ENCODE results near the gene BLOC1S1.

BLOC1S1 gene

DNA sequence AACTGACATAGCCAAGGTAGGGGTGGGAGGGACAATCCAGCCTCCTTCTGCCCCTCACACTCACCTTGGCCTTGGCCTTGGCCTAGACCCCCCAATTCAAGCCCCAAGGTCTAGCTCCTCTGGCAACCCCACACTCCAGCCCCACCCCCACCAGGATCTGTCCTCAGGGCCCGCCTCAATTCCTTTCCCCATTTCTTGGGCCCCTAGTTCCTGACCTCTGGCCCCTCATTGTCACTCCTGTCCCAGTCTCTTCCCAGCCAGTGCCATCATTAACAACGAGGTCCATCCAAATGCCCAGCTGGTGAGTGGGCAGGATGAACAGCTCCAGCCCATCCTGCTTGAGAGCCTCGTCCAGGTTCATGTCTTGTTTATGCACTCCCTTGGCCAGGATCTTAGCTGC, 20.2 kb downstream of the BLOC1S1 start:
- Histone ChIP-seq H4K20me1 (ENCODE audit: insufficient read depth, low read length, poor library complexity, severe bottlenecking) (no peaks in the 10 kb centered on the region), H3K79me2 (ENCODE audit: insufficient read depth, low read length) (peaks cover 9% of the 10 kb centered on the region), H3K9ac (ENCODE audit: low read depth, low read length, poor library complexity, severe bottlenecking) (no peak overlapping the region), H3K36me3 (ENCODE audit: insufficient read depth, low read length) (no peaks in the 10 kb centered on the region), H3K4me3 (ENCODE audit: low read length, poor library complexity, severe bottlenecking) (no peak overlapping the region), H3F3A (ENCODE audit: low read depth) (no peaks in the 10 kb centered on the region), H3K4me2 (ENCODE audit: low read depth, low read length, poor library complexity, severe bottlenecking) (no peak overlapping the region), H3K27me3 (ENCODE audit: insufficient read depth, low read length, poor library complexity, severe bottlenecking) (no peaks in the 10 kb centered on the region), H3K9me3 (ENCODE audit: insufficient read depth, low read depth, low read length) (no peaks in the 10 kb centered on the region), H3K9me2 (replicated peaks; ENCODE audit: low read depth, low read length) (no peaks in the 10 kb centered on the region), H3K4me1 (ENCODE audit: insufficient read depth, low read length, poor library complexity, severe bottlenecking) (peaks cover 25% of the 10 kb centered on the region), H2AFZ (ENCODE audit: low read length) (no peak overlapping the region)
- TF ChIP-seq CTCF (conservative IDR thresholded peaks at IDR 0.05; ENCODE audit: low read length) = no peak
- no peak for TF ChIP-seq EZH2phosphoT487 (IDR thresholded peaks at IDR 0.05; ENCODE audit: borderline replicate concordance)

- Histone ChIP-seq H3K4me2 (ENCODE audit: low read depth, low read length, poor library complexity, severe bottlenecking) (peak overlapping the region; percentile 96), H4K20me1 (ENCODE audit: insufficient read depth, low read length, poor library complexity, severe bottlenecking) (no peaks in the 10 kb centered on the region), H3K4me1 (ENCODE audit: insufficient read depth, low read length, poor library complexity, severe bottlenecking) (peaks cover 26% of the 10 kb centered on the region), H3K9ac (ENCODE audit: low read depth, low read length, poor library complexity, severe bottlenecking) (peak overlapping the region; percentile 63), H3K36me3 (ENCODE audit: insufficient read depth, low read length) (no peaks in the 10 kb centered on the region), H3F3A (ENCODE audit: low read depth) (no peaks in the 10 kb centered on the region), H3K9me2 (replicated peaks; ENCODE audit: low read depth, low read length) (no peaks in the 10 kb centered on the region), H3K9me3 (ENCODE audit: insufficient read depth, low read depth, low read length) (no peaks in the 10 kb centered on the region), H2AFZ (ENCODE audit: low read length) (no peak overlapping the region), H3K4me3 (ENCODE audit: low read length, poor library complexity, severe bottlenecking) (peak overlapping the region; percentile 82), H3K27me3 (ENCODE audit: insufficient read depth, low read length, poor library complexity, severe bottlenecking) (no peaks in the 10 kb centered on the region), H3K79me2 (ENCODE audit: insufficient read depth, low read length) (peaks cover 6% of the 10 kb centered on the region)
- TF ChIP-seq CTCF (conservative IDR thresholded peaks at IDR 0.05; ENCODE audit: low read length) = peak; percentile 98
- no peak for TF ChIP-seq EZH2phosphoT487 (IDR thresholded peaks at IDR 0.05; ENCODE audit: borderline replicate concordance)
These were observed 21.1 kb downstream of the BLOC1S1 start for GRCh38 chr12:55736780-55737580.

GRCh38 chr12:55737581-55738122, 21.8 kb downstream of the BLOC1S1 start:
- no peaks in the 10 kb centered on the region for H3F3A ChIP-seq (ENCODE audit: low read depth)
- H3K4me3 ChIP-seq (ENCODE audit: low read length, poor library complexity, severe bottlenecking) = peak overlapping the region; percentile 82

More at GRCh38 chr12:55737581-55738122, 21.8 kb downstream of the BLOC1S1 start:
- peak overlapping the region; percentile 96 for H3K4me2 ChIP-seq (ENCODE audit: low read depth, low read length, poor library complexity, severe bottlenecking)
- H3K9me3 ChIP-seq (ENCODE audit: insufficient read depth, low read depth, low read length) = no peaks in the 10 kb centered on the region
- H3K27me3 ChIP-seq (ENCODE audit: insufficient read depth, low read length, poor library complexity, severe bottlenecking) = no peaks in the 10 kb centered on the region
- no peaks in the 10 kb centered on the region for H3K9me2 ChIP-seq (replicated peaks; ENCODE audit: low read depth, low read length)
- peak overlapping the region; percentile 83 for H2AFZ ChIP-seq (ENCODE audit: low read length)
- no peaks in the 10 kb centered on the region for H3K79me2 ChIP-seq (ENCODE audit: insufficient read depth, low read length)
- no peaks in the 10 kb centered on the region for H4K20me1 ChIP-seq (ENCODE audit: insufficient read depth, low read length, poor library complexity, severe bottlenecking)
- peaks cover 25% of the 10 kb centered on the region for H3K4me1 ChIP-seq (ENCODE audit: insufficient read depth, low read length, poor library complexity, severe bottlenecking)
- H3K36me3 ChIP-seq (ENCODE audit: insufficient read depth, low read length) = no peaks in the 10 kb centered on the region
- no peak; the same call in 1 of the 2 replicates for TF ChIP-seq CTCF (conservative IDR thresholded peaks at IDR 0.05; ENCODE audit: low read length)
- no peak for TF ChIP-seq EZH2phosphoT487 (IDR thresholded peaks at IDR 0.05; ENCODE audit: borderline replicate concordance)
- peak overlapping the region; percentile 63 for H3K9ac ChIP-seq (ENCODE audit: low read depth, low read length, poor library complexity, severe bottlenecking)
